Erythroblast (primary cell): Measurements from ENCODE around the gene FN3KRP.

Source experiments
- GATA1 ChIP-seq: IDR thresholded peaks from 2 replicates; pipeline ENCODE4 v1.6.1; 2011; ENCODE audit warnings: low read depth, mild to moderate bottlenecking, control low read depth, low read length, moderate library complexity
- POLR2A ChIP-seq: IDR thresholded peaks from 2 replicates; pipeline ENCODE4 v1.6.1; 2011; ENCODE audit warnings: mild to moderate bottlenecking, low read length

DNA sequence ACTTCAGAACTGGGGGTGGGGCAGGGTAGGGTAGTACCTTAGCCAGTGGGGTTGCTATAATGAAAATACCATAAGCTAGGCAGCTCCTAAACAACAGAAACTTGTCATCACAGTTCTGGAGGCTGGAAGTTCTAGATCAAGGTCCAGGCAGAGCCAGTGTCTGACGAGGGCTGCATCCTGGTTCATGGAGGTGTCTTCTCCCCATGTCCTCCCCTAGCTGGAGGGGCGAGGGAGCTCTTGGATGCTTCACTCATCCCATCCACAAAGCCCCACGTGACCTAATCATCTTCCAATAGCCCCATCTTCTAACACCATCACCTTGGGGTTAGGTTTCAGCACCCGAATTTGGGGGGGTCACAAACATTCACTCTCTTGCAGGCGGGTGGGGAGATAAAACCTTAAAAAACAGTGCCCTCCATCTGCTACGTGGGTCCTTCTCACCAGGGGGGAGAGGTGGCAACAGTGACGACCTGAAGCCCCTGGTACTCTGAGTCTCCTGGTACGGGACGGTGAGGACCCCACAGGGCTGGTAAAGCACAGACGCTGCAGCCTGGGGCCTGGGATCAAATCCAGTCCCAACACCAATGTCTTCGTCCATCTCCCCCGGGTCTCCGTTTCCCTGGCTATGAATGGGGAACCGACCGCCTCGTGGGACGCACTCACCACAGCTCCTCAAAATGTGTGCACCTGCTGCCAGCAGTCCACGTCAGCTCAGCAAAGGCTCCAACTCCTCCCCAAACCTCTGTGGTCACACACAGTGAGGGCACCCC, 40.8 kb upstream of the FN3KRP start:
- no peak for TF ChIP-seq POLR2A
- no peak for TF ChIP-seq GATA1
